ENCODE data around the gene PPIL4.

Gene PPIL4

GRCh38 chr6:149482545-149483333, 63.1 kb downstream of the PPIL4 start:
- TF ChIP-seq EZH2 (IDR thresholded peaks at IDR 0.05): no peak
- no peak for TF ChIP-seq FOXP2 (optimal IDR thresholded peaks at IDR 0.05; ENCODE audit: control extremely low read depth, extremely low read length, insufficient read depth)
- TF ChIP-seq POLR2AphosphoS5 (IDR thresholded peaks at IDR 0.05; ENCODE audit: borderline replicate concordance, low read depth, low read length): no peak
- no peaks in the 10 kb centered on the region for H3K9me3 ChIP-seq (ENCODE audit: low read depth, low read length)
- H3K9ac ChIP-seq (ENCODE audit: insufficient read length): no peak overlapping the region
- no peak overlapping the region for H3K27ac ChIP-seq
- no peak overlapping the region for H3K4me3 ChIP-seq
- H3K36me3 ChIP-seq (ENCODE audit: insufficient read depth, low read length): no peaks in the 10 kb centered on the region
- no peak for DNase-seq (ENCODE audit: low read depth, low spot score)

- Histone ChIP-seq H3K9ac (ENCODE audit: insufficient read length) (no peak overlapping the region), H3K9me3 (ENCODE audit: low read depth, low read length) (no peaks in the 10 kb centered on the region), H3K36me3 (ENCODE audit: insufficient read depth, low read length) (no peaks in the 10 kb centered on the region), H3K4me3 (no peak overlapping the region), H3K27ac (no peak overlapping the region)
- no peak for DNase-seq (ENCODE audit: low read depth, low spot score)
- TF ChIP-seq FOXP2 (optimal IDR thresholded peaks at IDR 0.05; ENCODE audit: control extremely low read depth, extremely low read length, insufficient read depth) (no peak), EZH2 (IDR thresholded peaks at IDR 0.05) (no peak), POLR2AphosphoS5 (IDR thresholded peaks at IDR 0.05; ENCODE audit: borderline replicate concordance, low read depth, low read length) (no peak)
Measured at GRCh38 chr6:149480502-149481280, 65.2 kb downstream of the PPIL4 start.

DNA sequence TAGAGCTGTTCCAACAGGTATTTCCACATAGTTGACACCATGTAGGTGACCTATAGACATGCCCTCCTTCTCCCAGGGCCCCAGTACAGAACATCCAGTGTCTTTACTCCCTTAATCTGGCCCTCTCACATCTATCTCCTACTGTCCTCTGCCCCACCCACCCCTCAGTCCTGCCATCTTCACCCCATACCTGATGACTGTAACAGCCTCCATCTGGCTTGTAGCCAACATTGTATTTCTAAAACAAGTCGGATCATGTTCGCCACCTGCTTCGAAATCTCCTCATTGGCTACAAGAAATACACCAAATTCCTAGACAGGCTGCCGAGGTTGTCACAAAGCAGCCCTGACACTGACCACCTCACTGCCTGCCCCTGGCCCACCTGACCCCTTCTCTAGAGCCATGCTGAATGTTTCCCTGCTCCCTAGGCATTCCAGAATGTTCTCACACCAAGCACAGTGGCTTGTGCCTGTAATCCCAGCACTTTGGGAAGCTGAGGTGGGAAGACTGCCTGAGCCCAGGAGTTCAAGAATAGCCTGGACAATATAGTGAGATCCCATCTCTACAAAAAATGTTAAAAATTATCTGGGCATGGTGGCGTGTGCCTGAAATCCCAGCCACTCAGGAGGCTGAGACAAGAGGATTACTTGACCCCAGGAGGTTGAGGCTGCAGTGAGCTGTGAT, 67.1 kb downstream of the PPIL4 start:
- no peaks in the 10 kb centered on the region for H3K36me3 ChIP-seq (ENCODE audit: insufficient read depth, low read length)
- H3K9me3 ChIP-seq (ENCODE audit: low read depth, low read length): no peaks in the 10 kb centered on the region
- TF ChIP-seq FOXP2 (optimal IDR thresholded peaks at IDR 0.05; ENCODE audit: control extremely low read depth, extremely low read length, insufficient read depth) (no peak), EZH2 (IDR thresholded peaks at IDR 0.05) (no peak), POLR2AphosphoS5 (IDR thresholded peaks at IDR 0.05; ENCODE audit: borderline replicate concordance, low read depth, low read length) (no peak)
- no peak overlapping the region for H3K4me3 ChIP-seq
- H3K27ac ChIP-seq: no peak overlapping the region
- no peak overlapping the region for H3K9ac ChIP-seq (ENCODE audit: insufficient read length)
- no peak for DNase-seq (ENCODE audit: low read depth, low spot score)

DNA sequence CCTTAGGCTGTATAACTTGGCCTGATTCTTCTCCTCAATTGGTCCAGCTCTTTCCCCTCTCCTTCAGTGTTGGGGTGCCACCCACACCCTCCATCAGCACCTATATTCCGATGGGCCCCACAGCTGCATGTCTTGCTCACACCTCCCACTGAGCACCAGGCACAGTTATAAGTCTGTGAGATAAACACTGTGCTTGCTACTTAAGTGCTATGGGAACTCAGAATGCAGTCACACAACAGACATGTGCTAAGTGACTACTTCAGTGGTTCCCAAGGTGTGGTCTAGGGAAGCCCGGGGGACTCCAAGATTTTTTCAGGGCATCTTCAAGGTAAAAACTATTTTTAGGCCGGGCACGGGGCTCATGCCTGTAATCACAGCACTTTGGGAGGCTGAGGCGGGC, 68.3 kb downstream of the PPIL4 start:
- H3K9ac ChIP-seq (ENCODE audit: insufficient read length): no peak overlapping the region
- H3K9me3 ChIP-seq (ENCODE audit: low read depth, low read length): no peaks in the 10 kb centered on the region
- H3K27ac ChIP-seq: no peak overlapping the region
- TF ChIP-seq FOXP2 (optimal IDR thresholded peaks at IDR 0.05; ENCODE audit: control extremely low read depth, extremely low read length, insufficient read depth): no peak
- no peak for DNase-seq (ENCODE audit: low read depth, low spot score)
- no peaks in the 10 kb centered on the region for H3K36me3 ChIP-seq (ENCODE audit: insufficient read depth, low read length)
- no peak overlapping the region for H3K4me3 ChIP-seq

GRCh38 chr6:149476789-149477455, 68.9 kb downstream of the PPIL4 start:
- Histone ChIP-seq H3K36me3 (ENCODE audit: insufficient read depth, low read length) (no peaks in the 10 kb centered on the region), H3K9ac (ENCODE audit: insufficient read length) (no peak overlapping the region), H3K9me3 (ENCODE audit: low read depth, low read length) (no peaks in the 10 kb centered on the region), H3K4me3 (no peak overlapping the region), H3K27ac (no peak overlapping the region)
- no peak for DNase-seq (ENCODE audit: low read depth, low spot score)
- TF ChIP-seq FOXP2 (optimal IDR thresholded peaks at IDR 0.05; ENCODE audit: control extremely low read depth, extremely low read length, insufficient read depth) (no peak), EZH2 (IDR thresholded peaks at IDR 0.05) (no peak), POLR2AphosphoS5 (IDR thresholded peaks at IDR 0.05; ENCODE audit: borderline replicate concordance, low read depth, low read length) (no peak)

GRCh38 chr6:149474108-149474935, 71.5 kb downstream of the PPIL4 start:
- H3K4me3 ChIP-seq: no peak overlapping the region
- H3K27ac ChIP-seq: no peak overlapping the region
- no peak for DNase-seq (ENCODE audit: low read depth, low spot score)
- no peak overlapping the region for H3K9ac ChIP-seq (ENCODE audit: insufficient read length)
- no peak for TF ChIP-seq FOXP2 (optimal IDR thresholded peaks at IDR 0.05; ENCODE audit: control extremely low read depth, extremely low read length, insufficient read depth)
- no peak for TF ChIP-seq POLR2AphosphoS5 (IDR thresholded peaks at IDR 0.05; ENCODE audit: borderline replicate concordance, low read depth, low read length)
- TF ChIP-seq EZH2 (IDR thresholded peaks at IDR 0.05): no peak
- no peaks in the 10 kb centered on the region for H3K9me3 ChIP-seq (ENCODE audit: low read depth, low read length)
- H3K36me3 ChIP-seq (ENCODE audit: insufficient read depth, low read length): no peaks in the 10 kb centered on the region

All from SK-N-MC (cell line).